ENCODE measurements around the gene ARMC2. TPM values are rescaled to one million over a fixed set of nuclear protein-coding genes. Genes with fewer than 3 reads are reported as not detected.
A peak's percentile ranks its signal among the peaks of the same experiment; 100 is the strongest.

ARMC2 gene
- total RNA-seq, 4 donors from 2014 or later: 0.27 to 4.1 (median 1.2) TPM

- peaks cover 0 to 12% (median 0%) of the 10 kb centered on the region in 3 donors for H3K9me3 ChIP-seq
- H3K4me1 ChIP-seq: no peaks in the 10 kb centered on the region
- DNase-seq: no peak
- intact Hi-C loops (cut with DNase I): no loop called here
- TF ChIP-seq, protein P1, sequence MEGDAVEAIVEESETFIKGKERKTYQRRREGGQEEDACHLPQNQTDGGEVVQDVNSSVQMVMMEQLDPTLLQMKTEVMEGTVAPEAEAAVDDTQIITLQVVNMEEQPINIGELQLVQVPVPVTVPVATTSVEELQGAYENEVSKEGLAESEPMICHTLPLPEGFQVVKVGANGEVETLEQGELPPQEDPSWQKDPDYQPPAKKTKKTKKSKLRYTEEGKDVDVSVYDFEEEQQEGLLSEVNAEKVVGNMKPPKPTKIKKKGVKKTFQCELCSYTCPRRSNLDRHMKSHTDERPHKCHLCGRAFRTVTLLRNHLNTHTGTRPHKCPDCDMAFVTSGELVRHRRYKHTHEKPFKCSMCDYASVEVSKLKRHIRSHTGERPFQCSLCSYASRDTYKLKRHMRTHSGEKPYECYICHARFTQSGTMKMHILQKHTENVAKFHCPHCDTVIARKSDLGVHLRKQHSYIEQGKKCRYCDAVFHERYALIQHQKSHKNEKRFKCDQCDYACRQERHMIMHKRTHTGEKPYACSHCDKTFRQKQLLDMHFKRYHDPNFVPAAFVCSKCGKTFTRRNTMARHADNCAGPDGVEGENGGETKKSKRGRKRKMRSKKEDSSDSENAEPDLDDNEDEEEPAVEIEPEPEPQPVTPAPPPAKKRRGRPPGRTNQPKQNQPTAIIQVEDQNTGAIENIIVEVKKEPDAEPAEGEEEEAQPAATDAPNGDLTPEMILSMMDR (IDR thresholded peaks at IDR 0.05): no peak
- no peak for TF ChIP-seq POLR2A (IDR thresholded peaks at IDR 0.05)
- no peaks in the 10 kb centered on the region for H3K36me3 ChIP-seq
- no peaks in the 10 kb centered on the region for H3K27me3 ChIP-seq
- no peak overlapping the region for H3K4me3 ChIP-seq
- no peak overlapping the region for H3K27ac ChIP-seq
- WGBS, 2 donors: 61 to 71% methylated on average over 3 of the region's 3 CpGs
Observed at GRCh38 chr6:108820006-108820405, 28.2 kb upstream of the ARMC2 start.

- DNase-seq: no peak
- no peaks in the 10 kb centered on the region for H3K4me1 ChIP-seq
- H3K27ac ChIP-seq: no peak overlapping the region
- H3K9me3 ChIP-seq: peaks cover 0 to 13% (median 7%) of the 10 kb centered on the region in 3 donors
- TF ChIP-seq, protein P1 (IDR thresholded peaks at IDR 0.05): no peak
- TF ChIP-seq POLR2A (IDR thresholded peaks at IDR 0.05): no peak
- WGBS, 2 donors: 76 to 91% methylated on average over 4 of the region's 4 CpGs
- intact Hi-C loops (cut with DNase I): no loop called here
- H3K36me3 ChIP-seq: no peaks in the 10 kb centered on the region
- H3K4me3 ChIP-seq: no peak overlapping the region
- H3K27me3 ChIP-seq: no peaks in the 10 kb centered on the region
Observed at GRCh38 chr6:108822401-108822800, 25.8 kb upstream of the ARMC2 start.

DNA sequence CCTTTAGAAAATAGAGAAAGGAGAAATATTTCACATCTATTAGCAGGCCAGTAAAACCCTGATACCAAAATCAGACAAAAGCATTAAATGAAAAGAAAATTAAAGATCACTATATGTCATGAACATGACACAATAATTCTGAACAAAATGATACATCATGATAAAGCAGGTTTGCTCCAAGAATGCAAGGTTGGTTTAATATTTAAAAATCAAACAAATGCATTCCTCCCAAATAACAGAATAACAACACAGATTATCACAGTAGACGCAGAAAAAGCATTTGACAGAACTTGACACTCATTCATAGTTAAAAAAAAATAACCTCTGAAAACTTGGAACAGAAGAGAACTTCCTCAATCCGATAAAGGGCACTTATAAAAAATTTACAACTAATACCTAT is 22.9 kb upstream of the ARMC2 start:
- TF ChIP-seq, protein P1 (IDR thresholded peaks at IDR 0.05): no peak
- no peak for TF ChIP-seq POLR2A (IDR thresholded peaks at IDR 0.05)
- H3K4me1 ChIP-seq: no peaks in the 10 kb centered on the region
- H3K9me3 ChIP-seq: peaks cover 0 to 12% (median 7%) of the 10 kb centered on the region in 3 donors
- intact Hi-C loops (cut with DNase I): no loop called here
- DNase-seq: no peak
- no peak overlapping the region for H3K27ac ChIP-seq
- WGBS, 2 donors: 60 to 86% methylated on average over 2 of the region's 2 CpGs
- H3K36me3 ChIP-seq: no peaks in the 10 kb centered on the region
- H3K27me3 ChIP-seq: no peaks in the 10 kb centered on the region
- no peak overlapping the region for H3K4me3 ChIP-seq

DNA sequence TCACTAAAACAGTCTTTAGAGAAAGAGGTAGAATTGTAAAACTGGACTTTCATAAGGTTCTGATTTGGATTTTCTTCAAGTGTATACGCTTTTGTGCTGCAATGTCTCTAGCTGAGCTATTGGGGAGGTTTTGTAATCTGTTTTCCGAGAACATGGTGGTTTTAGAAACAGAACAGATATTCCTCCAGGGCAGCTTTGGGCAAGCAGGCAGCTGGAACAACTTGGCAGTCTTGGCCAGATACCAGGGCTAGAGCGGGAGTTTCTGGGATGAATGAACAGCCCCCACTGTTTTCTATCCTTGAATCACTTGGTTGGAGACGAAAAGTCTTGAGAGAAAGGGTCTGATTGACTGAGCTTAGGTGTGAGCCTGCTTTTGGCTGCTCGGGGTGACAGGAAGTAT is 17.1 kb upstream of the ARMC2 start:
- intact Hi-C loops (cut with DNase I): no loop called here
- no peak overlapping the region for H3K4me3 ChIP-seq
- H3K36me3 ChIP-seq: no peaks in the 10 kb centered on the region
- 38 to 51% methylated on average over 5 of the region's 5 CpGs for WGBS, 2 donors
- no peak for DNase-seq
- peak overlapping the region in 2 of 4 donors; percentile 3 to 13 for H3K27ac ChIP-seq
- peaks cover 0 to 6% (median 0%) of the 10 kb centered on the region in 3 donors for H3K9me3 ChIP-seq
- peaks cover 0 to 16% (median 0%) of the 10 kb centered on the region in 3 donors for H3K4me1 ChIP-seq
- TF ChIP-seq POLR2A (IDR thresholded peaks at IDR 0.05): no peak
- TF ChIP-seq, protein P1 (IDR thresholded peaks at IDR 0.05): no peak
- no peaks in the 10 kb centered on the region for H3K27me3 ChIP-seq

- 92 to 93% methylated on average over 8 of the region's 8 CpGs for WGBS, 2 donors
- intact Hi-C loops (cut with DNase I): no loop called here
- no peak overlapping the region for H3K27ac ChIP-seq
- H3K4me1 ChIP-seq: peaks cover 0 to 24% (median 0%) of the 10 kb centered on the region in 3 donors
- H3K27me3 ChIP-seq: no peaks in the 10 kb centered on the region
- no peaks in the 10 kb centered on the region for H3K36me3 ChIP-seq
- TF ChIP-seq, protein P1 (IDR thresholded peaks at IDR 0.05): no peak
- no peak for TF ChIP-seq POLR2A (IDR thresholded peaks at IDR 0.05)
- no peak for DNase-seq
- no peak overlapping the region for H3K4me3 ChIP-seq
- H3K9me3 ChIP-seq: no peaks in the 10 kb centered on the region
Observed at GRCh38 chr6:108832738-108833137, 15.5 kb upstream of the ARMC2 start.

Measured in esophagus squamous epithelium (tissue), 5 donors.